ENCODE data around the gene PTPA. TPM values are rescaled to one million over a fixed set of nuclear protein-coding genes. Genes with fewer than 3 reads are reported as not detected.

Gene PTPA
- total and polyA plus RNA-seq, 2 donors (not counting 1 experiment from before 2014, with no cell fraction given): 190 to 203 TPM

- H3K4me3 ChIP-seq (replicated peaks in 1 of 4; ENCODE audit: control extremely low read depth in 1 of 4, insufficient read depth in 1 of 4, low read depth in 3 of 4, low read length in 4 of 4): no peak overlapping the region
- H3K27me3 ChIP-seq (ENCODE audit: control insufficient read depth, insufficient read depth, low read length): no peaks in the 10 kb centered on the region
- DNase-seq (ENCODE audit: low read depth in 2 of 2): no peak
- H3K4me2 ChIP-seq (ENCODE audit: extremely low read depth, insufficient read depth, low read length): no peak overlapping the region
- H3K27ac ChIP-seq (ENCODE audit: insufficient read depth, low read length): no peak overlapping the region
- no peaks in the 10 kb centered on the region for H3K9me3 ChIP-seq (ENCODE audit: control insufficient read depth, insufficient read depth, low read depth, low read length)
- no peaks in the 10 kb centered on the region for H4K20me1 ChIP-seq (ENCODE audit: control insufficient read depth, extremely low read depth, insufficient read depth, low read length)
- no peaks in the 10 kb centered on the region for H3K79me2 ChIP-seq (ENCODE audit: control insufficient read depth, insufficient read depth, low read length)
- no peak overlapping the region for H3K9ac ChIP-seq (ENCODE audit: insufficient read depth, low read length)
- peaks cover 4% of the 10 kb centered on the region for H3K36me3 ChIP-seq (ENCODE audit: control insufficient read depth, insufficient read depth, low read length)
- H2AFZ ChIP-seq (ENCODE audit: low read length): no peak overlapping the region
- no peaks in the 10 kb centered on the region for H3K4me1 ChIP-seq (ENCODE audit: control insufficient read depth, extremely low read depth, insufficient read depth, low read length)
- TF ChIP-seq EZH2 (IDR thresholded peaks at IDR 0.05; ENCODE audit: low read length, missing control alignments) (no peak), CTCF (conservative IDR thresholded peaks at IDR 0.05 in 1 of 2, IDR thresholded peaks at IDR 0.05 in 1 of 2; ENCODE audit: low read depth in 1 of 2, low read length in 2 of 2) (no peak)
Measured at GRCh38 chr9:129070696-129071525, 40.3 kb upstream of the PTPA start.

GRCh38 chr9:129071526-129072126, 39.6 kb upstream of the PTPA start:
- no peak overlapping the region for H2AFZ ChIP-seq (ENCODE audit: low read length)
- peaks cover 4% of the 10 kb centered on the region for H3K36me3 ChIP-seq (ENCODE audit: control insufficient read depth, insufficient read depth, low read length)
- H3K4me3 ChIP-seq (replicated peaks in 1 of 4; ENCODE audit: control extremely low read depth in 1 of 4, insufficient read depth in 1 of 4, low read depth in 3 of 4, low read length in 4 of 4): no peak overlapping the region
- H3K4me1 ChIP-seq (ENCODE audit: control insufficient read depth, extremely low read depth, insufficient read depth, low read length): no peaks in the 10 kb centered on the region
- no peaks in the 10 kb centered on the region for H3K27me3 ChIP-seq (ENCODE audit: control insufficient read depth, insufficient read depth, low read length)
- no peak overlapping the region for H3K9ac ChIP-seq (ENCODE audit: insufficient read depth, low read length)
- no peak for DNase-seq (ENCODE audit: low read depth in 2 of 2)
- H3K9me3 ChIP-seq (ENCODE audit: control insufficient read depth, insufficient read depth, low read depth, low read length): no peaks in the 10 kb centered on the region
- H3K27ac ChIP-seq (ENCODE audit: insufficient read depth, low read length): no peak overlapping the region
- no peak overlapping the region for H3K4me2 ChIP-seq (ENCODE audit: extremely low read depth, insufficient read depth, low read length)
- H4K20me1 ChIP-seq (ENCODE audit: control insufficient read depth, extremely low read depth, insufficient read depth, low read length): no peaks in the 10 kb centered on the region
- TF ChIP-seq EZH2 (IDR thresholded peaks at IDR 0.05; ENCODE audit: low read length, missing control alignments) (no peak), CTCF (conservative IDR thresholded peaks at IDR 0.05 in 1 of 2, IDR thresholded peaks at IDR 0.05 in 1 of 2; ENCODE audit: low read depth in 1 of 2, low read length in 2 of 2) (no peak)
- no peaks in the 10 kb centered on the region for H3K79me2 ChIP-seq (ENCODE audit: control insufficient read depth, insufficient read depth, low read length)

GRCh38 chr9:129072171-129072570, 39.0 kb upstream of the PTPA start:
- no peaks in the 10 kb centered on the region for H3K9me3 ChIP-seq (ENCODE audit: control insufficient read depth, insufficient read depth, low read depth, low read length)
- H3K4me3 ChIP-seq (replicated peaks in 1 of 4; ENCODE audit: control extremely low read depth in 1 of 4, insufficient read depth in 1 of 4, low read depth in 3 of 4, low read length in 4 of 4): no peak overlapping the region
- TF ChIP-seq CTCF (conservative IDR thresholded peaks at IDR 0.05 in 1 of 2, IDR thresholded peaks at IDR 0.05 in 1 of 2; ENCODE audit: low read depth in 1 of 2, low read length in 2 of 2) (no peak), EZH2 (IDR thresholded peaks at IDR 0.05; ENCODE audit: low read length, missing control alignments) (no peak)
- H3K36me3 ChIP-seq (ENCODE audit: control insufficient read depth, insufficient read depth, low read length): peaks cover 4% of the 10 kb centered on the region
- no peak overlapping the region for H3K4me2 ChIP-seq (ENCODE audit: extremely low read depth, insufficient read depth, low read length)
- H2AFZ ChIP-seq (ENCODE audit: low read length): no peak overlapping the region
- H3K9ac ChIP-seq (ENCODE audit: insufficient read depth, low read length): no peak overlapping the region
- H4K20me1 ChIP-seq (ENCODE audit: control insufficient read depth, extremely low read depth, insufficient read depth, low read length): no peaks in the 10 kb centered on the region
- no peaks in the 10 kb centered on the region for H3K27me3 ChIP-seq (ENCODE audit: control insufficient read depth, insufficient read depth, low read length)
- H3K4me1 ChIP-seq (ENCODE audit: control insufficient read depth, extremely low read depth, insufficient read depth, low read length): no peaks in the 10 kb centered on the region
- no peaks in the 10 kb centered on the region for H3K79me2 ChIP-seq (ENCODE audit: control insufficient read depth, insufficient read depth, low read length)
- H3K27ac ChIP-seq (ENCODE audit: insufficient read depth, low read length): no peak overlapping the region
- DNase-seq (ENCODE audit: low read depth in 2 of 2): no peak
